HG03521 (cell line): ENCODE data around the gene LMNTD1.
"Not testable (repeated sequence)": the region's sequence is repeated elsewhere in the genome, so short reads cannot be mapped to it uniquely, and the experiment has no call there.

ENCODE experiments used
- ATAC-seq: cut with Tn5 transposase; IDR thresholded peaks from one replicate; pipeline ENCODE4 v1.9.1; 2021; ENCODE audit warnings: mild to moderate bottlenecking, moderate library complexity; ENCODE audit not compliant: unreplicated experiment

Gene LMNTD1

DNA sequence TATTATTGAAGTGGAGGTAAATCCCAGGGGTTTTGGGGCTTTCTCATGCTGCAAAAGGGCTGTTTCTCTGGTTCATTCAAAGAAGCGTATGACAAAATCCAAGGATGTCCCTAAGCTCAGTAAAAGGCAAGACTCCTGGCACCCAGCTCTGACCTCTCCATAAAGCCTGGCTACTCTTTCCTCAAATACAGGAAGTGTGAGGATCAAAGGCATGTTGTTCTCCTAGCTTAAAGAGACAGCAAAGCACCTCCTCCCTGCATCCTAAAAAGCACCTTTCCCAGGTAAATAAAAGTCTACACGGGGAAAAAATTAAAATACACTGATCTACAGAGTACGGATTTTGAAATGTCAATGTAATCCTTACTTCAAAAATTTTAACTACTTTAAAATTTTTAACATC is 118.6 kb downstream of the LMNTD1 start:
- no peak for ATAC-seq

DNA sequence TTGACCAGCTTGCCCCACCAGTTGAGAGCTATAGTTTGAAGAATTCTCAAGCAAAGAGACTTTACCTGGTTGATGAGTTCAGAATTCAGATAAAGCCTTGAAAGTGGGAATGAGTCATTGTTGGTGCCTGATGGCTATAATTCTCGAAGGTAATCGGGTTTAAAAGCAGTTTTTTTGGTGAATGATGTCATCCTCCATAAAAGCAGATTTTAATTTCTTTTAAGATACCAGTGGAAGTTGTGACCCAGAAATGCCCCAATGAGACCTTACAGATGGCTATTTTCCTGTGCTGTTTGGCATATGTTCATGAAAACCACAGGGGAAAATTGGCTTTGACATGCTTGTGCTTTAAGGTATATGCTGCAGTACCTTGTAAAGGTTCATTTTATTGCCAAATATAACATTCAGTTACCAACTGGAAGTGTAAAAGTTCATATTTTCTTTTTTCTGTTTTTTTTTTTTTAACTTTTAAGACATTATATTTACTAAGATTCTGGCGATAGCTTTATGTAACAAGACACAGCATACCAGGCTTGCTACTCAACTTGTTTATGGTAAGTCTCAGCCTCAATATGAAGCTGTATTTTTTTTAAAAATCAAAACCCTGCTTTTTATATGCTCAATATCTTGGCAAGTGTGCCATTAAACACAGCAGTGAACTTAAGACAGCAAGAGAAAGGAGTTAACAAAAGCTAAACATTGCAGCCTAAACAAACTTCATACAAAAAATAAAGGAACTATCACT is 119.3 kb downstream of the LMNTD1 start:
- no peak for ATAC-seq

DNA sequence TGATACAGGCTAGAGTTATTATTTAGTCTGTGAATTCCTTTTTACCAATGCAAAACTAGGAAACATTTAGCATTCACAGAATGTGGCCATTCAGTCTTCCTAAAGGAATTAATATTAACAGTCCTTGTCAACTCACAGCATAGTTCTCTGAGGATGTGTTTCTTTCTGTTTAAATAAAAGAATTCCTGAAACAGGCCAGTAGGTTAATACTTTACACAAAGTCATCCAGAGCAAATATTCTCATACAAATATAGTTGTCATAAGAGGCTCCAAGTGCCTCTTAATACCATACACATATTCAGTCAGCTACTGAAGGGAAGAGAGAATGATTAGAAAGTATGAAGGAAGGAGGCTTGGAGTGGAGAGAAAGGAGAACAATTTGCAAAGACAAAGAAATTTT is 120.1 kb downstream of the LMNTD1 start:
- ATAC-seq = no peak

DNA sequence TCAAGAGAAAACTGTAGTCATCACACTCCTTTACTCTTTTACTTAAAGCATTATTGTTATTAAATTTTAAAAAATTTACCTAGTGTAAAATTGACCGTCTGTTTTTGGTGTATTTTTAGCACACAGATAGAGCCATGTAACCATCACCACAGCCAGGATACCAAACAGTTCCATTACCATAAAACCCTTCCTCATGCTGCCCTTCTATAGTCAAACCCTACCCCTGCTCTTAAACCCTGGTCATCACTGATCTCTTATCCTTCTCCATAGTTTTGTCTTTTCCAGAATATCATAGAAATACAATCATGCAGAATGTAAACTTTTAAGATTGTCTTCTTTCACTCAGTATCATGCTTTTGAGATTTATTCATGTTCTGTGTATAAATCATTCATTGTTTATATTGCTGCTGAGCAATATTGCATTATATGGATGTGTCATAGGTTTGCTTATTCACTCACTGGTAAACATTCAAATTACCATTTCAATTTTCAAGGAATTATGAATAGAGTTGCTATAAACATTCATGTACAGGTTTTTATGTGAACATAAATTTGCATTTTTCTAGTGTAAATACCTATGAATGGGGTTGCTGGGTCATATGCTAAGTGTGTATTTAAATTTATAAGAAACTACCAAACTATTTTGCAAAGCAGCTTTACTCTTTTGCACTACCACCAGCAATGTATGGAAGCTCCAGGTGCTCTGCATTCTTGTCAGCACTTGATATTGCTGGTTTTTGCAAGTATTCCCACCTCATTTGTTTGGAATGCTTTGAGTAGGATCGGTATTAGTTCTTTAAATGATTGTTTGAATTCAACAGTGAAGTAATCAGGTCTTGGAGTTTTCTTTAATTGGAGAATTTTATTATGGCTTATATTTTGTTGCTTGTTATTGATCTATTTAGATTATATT is 125.5 kb downstream of the LMNTD1 start:
- no peak for ATAC-seq

DNA sequence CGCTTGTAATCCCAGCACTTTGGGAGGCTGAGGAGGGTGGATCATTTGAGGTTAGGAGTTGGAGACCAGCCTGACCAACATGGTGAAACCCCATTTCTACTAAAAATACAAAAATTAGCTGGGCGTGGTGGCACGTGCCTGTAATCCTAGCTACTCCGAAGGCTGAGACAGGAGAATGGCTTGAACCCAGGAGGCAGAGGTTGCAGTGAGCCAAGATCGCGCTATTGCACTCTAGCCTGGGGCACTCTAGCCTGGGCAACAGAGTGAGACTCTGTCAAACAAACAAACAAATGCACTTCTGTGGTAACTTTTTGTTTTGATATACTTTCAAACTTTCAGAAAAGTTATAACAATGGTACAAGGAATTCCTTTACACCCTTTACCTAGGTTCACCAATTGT is 126.3 kb downstream of the LMNTD1 start:
- ATAC-seq = not testable (repeated sequence)
